ENCODE data around the gene ACSF3. TPM values are rescaled to one million over a fixed set of nuclear protein-coding genes. Genes with fewer than 3 reads are reported as not detected.
"Not testable (repeated sequence)": the region's sequence is repeated elsewhere in the genome, so short reads cannot be mapped to it uniquely, and the experiment has no call there.

ACSF3 gene
- polyA plus RNA-seq, 12 donors, result 12.6 to 31.8 (median 15.3) TPM; not detected in 1

DNA sequence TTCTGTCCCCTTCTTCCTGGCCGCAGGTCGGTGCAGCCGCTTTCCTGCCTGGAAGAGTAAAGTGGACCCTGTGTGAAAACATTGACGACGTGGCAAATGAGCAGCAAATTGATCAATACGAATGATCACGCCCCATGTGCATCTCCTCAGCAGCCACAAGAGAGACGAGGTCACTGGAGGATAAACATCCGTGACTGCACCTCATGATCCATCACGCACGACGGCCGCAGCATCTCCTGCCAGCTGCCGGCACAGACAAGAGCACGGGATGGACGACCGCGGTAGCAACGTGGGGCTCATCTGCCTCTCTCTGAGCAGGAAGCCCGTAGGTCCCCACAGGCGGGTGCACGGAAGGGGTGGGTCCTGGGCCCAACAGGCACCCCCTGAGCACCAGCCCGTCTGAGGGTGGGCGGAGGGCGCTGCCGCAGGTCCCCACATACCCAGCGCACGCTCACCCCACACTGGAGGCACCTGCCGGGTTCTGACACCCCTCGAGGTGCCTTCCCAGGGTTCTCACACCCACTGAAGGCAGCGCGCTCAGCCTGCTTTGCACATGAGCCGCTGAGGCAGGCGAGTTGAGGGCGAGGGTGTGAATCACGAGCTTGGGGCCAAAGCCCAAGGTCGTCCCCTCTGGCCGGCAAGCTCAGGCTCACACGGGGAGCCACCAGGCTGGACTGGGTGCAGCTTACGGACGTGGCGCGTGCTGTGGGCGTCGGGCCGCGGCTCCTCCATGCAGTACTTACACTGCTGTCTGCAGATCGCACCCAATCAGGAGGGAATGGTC, 65.6 kb downstream of the ACSF3 start:
- DNase-seq, result no peak

DNA sequence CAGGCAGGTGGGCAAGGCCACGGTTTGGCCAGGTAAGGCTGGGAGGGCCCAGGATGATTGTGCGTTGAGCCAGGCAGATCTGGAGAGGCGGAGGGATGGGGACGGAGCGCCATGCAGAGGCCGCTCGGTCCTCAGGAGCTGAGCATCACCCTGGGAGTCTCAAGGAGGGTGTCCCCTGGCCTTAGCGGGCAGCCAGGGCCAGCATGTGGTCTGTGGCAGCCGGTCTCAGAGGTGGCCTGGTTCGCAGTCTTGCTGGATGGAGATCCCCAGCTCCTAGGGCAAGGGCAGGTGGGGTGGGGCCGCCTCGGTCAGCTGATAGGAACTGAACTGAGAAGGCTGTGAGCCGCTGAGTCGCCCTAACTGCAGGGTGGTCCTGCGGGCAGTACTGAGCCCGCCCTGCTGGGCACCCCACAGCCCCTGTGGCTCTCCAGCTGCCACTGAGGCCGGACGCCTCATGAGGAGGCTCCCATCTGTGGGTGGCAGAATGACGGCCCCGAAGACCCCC, 66.2 kb downstream of the ACSF3 start:
- no peak for DNase-seq

DNA sequence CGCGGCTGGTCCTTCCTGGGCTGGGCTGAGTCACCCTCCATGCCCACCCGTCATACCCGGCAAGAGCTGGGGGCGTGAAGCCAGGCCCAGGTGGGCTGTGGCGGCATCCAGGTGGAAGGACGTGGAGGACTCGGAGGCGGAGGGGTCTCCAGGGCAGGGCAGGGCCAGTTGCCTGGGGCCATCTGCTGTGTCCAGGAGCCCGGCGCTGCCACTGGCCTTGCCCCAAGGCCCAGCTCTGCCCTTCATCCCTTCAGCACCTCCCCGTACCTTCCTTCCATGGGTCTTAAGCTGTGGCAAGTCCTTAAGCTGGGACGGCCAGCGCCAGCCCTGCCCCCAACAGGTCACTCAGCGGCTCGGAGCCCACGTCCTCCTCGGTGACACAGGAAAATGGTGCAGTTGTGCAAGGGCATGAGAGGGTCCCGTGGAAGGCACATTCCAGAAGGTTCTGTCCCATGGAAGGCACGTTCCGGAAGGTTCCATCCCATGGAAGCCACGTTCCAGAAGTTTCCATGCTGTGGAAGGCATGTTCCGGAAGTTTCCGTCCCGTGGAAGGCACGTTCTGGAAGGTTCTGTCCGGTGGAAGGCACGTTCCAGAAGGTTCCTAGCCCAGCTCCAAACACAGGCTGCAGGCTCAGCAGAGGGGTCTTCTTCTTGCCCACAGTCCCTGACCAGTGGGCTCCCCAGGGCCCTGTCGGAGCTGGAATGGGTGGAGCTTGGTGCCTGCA, 67.5 kb downstream of the ACSF3 start:
- DNase-seq, result no peak

GRCh38 chr16:89161763-89162713, 68.4 kb downstream of the ACSF3 start:
- DNase-seq, result no peak

DNA sequence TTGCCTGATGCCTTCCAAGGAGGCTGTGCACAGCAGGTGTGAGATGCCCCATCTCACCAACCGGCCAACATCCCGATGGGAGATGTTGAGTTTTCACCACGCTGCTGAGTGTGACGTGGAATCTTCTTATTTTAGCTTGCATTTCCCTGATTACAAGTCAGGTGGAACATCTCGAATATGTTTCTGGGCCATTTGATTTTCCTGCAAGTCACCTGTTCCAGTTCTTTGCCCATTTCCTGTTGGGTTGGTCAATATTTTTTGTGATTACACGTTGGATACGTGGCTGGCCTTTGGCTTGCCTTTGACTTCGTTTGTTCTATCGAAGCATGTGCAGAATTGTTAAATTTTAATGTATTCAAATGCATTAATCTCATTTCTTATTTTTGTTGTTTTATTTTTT, 69.6 kb downstream of the ACSF3 start:
- no peak for DNase-seq

DNA sequence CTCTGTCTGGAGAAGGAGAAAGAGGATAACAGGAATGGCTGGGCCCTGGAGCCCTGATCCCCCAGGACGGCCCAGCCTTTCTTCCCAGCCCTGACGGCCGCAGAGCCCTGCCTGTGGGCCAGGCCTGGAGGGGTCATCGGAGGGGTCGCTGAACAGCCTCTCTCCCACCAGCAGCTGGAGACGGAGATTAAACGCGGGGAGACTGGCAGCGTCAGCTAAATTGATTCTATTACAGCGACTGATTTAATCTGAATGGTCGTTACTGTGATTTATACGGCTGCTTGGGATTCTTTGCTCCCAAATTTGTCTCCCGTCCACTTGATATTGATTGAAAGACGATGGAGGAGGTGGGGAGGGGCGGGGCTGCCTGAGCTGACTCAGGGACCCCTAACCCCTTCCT, 70.8 kb downstream of the ACSF3 start:
- DNase-seq, result no peak

- no peak for DNase-seq
Measured at GRCh38 chr16:89164847-89165680, 71.4 kb downstream of the ACSF3 start.

DNA sequence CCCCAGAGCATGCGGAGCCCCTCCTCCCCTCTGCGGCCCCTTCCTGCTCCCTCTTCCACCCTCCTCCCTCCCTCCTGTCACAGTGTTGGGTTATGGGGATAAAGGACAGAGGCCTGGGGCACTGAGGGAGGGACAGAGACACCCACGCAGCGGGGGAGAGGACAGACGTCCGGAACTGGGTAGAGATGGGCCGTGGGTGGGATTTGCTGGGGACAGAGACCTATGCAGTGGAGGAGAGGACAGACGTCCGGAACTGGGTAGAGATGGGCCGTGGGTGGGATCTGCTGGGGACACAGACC, 72.0 kb downstream of the ACSF3 start:
- DNase-seq, result not testable (repeated sequence)

GRCh38 chr16:89166696-89167424, 73.2 kb downstream of the ACSF3 start:
- no peak for DNase-seq

GRCh38 chr16:89167425-89167941, 73.8 kb downstream of the ACSF3 start:
- DNase-seq, result peak; percentile 69

DNA sequence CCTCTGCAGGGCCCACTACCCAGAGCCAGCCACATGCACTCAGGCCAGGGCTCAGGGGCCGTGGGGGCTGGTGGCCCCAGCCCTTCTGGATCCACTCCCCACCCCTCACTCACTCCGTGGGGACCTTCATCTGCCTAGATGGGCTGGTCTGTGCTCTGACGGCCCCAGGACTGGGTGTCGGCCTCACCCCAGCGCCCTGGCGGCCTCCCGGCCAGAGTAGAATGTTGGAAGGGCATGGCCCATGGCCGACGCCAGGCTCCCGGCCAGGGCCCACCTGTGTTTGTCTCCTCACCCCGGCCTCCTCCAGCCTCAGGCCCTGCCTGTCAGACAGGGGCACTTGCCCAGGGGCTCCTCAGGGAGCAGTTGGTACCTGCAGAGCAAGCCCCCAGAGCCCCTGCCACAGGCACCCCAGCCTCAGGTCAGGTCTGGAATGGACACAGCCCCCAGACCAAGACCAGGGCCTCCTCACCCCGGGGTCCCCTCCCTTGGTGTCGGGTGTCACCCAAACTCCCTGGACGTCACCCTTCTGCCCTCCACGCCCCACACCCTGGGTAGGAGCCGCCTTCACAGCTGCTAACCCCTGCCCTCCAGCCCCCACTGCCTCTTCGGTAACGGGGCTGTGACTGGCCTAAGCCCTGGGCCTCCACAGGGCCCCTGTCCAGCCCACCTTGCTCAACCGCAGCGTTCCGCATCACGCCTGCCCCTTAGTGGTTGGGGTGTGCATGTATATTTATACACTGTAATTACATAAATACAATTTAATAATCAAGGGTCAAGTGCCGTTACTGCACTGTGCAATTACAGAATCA, 74.9 kb downstream of the ACSF3 start:
- no peak for DNase-seq

DNA sequence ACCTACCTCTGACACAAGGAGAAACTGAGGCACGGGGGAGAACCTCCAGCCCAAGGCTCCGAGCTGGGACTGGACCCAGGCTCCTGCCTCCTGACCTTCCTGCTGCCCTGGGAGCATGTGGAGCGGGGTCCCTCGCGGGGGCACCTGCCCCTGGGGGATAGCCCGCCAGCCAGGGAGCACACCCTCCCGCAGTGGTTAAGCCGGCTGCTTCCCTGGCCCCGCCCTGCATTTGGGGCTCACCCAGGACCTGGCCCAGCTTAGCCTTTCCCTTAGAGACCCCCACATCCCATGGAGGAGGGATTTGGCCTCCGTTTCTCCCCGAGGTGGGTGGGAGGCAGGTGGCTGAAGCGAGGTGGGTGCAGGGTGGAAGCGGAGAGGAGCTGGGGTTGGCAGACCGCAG, 76.1 kb downstream of the ACSF3 start:
- DNase-seq, result no peak

- DNase-seq, result no peak
Measured at GRCh38 chr16:89170346-89171215, 76.9 kb downstream of the ACSF3 start.

DNA sequence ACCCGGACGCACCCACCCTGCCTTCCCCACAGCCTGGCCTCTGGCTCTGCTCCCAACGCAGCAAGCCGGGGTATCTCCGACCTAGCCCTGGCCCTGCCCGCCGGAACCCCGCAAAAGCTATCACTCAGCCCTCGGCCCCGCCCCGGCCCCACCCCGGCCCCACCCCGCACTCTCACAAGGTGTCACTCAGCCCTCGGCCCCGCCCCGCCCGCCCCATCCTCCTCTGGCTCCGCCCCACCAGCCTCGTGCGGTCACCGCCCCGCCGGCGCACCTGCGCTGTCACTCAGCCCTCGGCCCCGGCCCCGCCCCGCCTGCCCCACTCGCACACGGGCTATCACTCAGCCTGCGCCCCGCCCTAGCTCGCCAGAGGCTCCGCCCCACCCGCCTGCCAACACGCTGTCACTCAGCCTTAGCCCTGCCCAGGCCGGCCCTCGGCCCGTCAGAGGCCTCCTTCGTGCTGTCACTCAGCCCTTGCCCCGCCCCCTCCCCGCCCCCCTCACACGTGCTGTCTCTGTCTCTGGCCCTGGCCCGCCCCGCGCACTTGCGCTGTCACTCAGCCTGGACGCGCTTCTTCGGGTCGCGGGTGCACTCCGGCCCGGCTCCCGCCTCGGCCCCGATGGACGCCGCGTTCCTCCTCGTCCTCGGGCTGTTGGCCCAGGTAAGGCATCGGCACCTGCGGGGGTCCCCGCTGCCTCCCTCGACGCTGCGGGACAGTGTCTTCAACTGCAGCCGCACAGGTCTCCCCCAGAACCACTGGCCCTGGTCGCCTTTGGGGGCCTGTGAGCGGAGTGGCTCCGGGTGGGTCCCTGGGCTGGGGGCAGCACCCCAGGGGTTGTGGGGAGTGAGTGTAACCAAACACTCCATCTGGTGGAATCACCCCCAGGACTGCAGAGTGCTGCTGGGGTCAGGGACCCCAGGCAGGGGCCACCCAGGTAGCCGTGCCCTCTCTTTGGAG, 77.8 kb downstream of the ACSF3 start, which contains the start of gene CDH15:
Gene CDH15 (plus strand): TSS at position 533 of the 955 bp plus-strand sequence. CDS start 84 bp downstream, at position 617.
- DNase-seq, result peak; percentile 86

- no peak for DNase-seq
Measured at GRCh38 chr16:89172171-89172527, 78.5 kb downstream of the ACSF3 start.

DNA sequence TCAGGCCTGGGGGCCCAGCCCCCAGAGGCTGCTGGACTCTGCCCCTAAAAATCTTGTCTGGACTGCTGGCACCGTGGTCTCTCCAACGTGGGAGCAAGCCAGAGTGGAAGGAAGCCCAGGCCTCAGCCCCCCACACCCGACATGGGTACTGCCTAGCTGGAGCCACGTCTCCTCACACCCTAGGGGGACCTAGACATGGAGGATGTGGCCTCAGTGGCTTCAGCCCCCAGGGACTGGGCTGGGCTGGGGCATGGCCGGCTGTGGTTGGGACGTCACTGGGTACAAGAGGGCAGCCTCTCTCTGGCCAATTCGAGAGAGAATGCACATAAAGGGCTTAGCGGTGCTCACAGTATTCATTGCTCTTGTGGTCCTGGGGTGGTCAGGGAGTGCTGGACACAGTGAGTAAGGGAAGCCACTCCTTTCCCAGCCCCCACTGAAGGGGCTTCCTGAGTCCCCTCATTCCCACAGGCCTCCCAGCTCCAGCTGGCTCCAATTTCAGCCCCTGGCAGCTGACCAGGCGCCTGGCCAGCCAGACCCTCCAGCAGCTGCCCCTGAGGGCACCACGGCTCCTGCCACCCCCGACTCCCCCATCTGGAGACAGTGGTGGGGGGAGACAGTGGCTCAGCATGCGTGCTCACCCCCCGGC, 79.0 kb downstream of the ACSF3 start:
- DNase-seq, result no peak

All from muscle of arm (tissue), 12 donors.